ENCODE results near the gene PRKCH.

Gene PRKCH

DNA sequence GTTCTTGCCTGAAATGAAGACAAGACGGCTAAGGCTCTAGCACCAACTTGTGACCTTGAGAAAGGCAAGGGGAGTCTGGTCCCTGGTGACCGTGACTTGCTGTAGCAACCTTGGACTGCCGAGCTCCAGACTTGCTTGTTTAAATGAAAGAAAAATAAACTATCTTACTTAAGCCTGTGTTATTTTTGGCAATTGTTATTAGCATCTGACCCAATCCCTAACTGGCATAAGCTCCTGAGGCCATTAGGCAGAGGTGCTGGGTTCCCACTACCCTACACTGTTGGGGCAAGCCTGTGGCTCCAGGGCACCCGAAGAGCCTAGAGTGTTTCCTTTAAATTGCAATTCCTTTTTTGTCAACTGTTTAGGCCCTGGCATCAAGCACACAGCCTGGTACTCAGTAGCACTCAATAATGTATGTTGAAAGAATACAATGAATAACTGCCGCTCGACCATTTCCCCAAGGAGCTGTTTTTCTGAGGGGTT lies 267.1 kb downstream of the PRKCH start:
- H3K36me3 ChIP-seq (replicated peaks; ENCODE audit: low read depth, low read length): no peaks in the 10 kb centered on the region
- no peaks in the 10 kb centered on the region for H4K20me1 ChIP-seq (ENCODE audit: insufficient read depth, low read length)
- TF ChIP-seq, protein P1, sequence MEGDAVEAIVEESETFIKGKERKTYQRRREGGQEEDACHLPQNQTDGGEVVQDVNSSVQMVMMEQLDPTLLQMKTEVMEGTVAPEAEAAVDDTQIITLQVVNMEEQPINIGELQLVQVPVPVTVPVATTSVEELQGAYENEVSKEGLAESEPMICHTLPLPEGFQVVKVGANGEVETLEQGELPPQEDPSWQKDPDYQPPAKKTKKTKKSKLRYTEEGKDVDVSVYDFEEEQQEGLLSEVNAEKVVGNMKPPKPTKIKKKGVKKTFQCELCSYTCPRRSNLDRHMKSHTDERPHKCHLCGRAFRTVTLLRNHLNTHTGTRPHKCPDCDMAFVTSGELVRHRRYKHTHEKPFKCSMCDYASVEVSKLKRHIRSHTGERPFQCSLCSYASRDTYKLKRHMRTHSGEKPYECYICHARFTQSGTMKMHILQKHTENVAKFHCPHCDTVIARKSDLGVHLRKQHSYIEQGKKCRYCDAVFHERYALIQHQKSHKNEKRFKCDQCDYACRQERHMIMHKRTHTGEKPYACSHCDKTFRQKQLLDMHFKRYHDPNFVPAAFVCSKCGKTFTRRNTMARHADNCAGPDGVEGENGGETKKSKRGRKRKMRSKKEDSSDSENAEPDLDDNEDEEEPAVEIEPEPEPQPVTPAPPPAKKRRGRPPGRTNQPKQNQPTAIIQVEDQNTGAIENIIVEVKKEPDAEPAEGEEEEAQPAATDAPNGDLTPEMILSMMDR (IDR thresholded peaks at IDR 0.05; ENCODE audit: low read depth, low read length): no peak
- no peak for TF ChIP-seq EZH2phosphoT487 (IDR thresholded peaks at IDR 0.05; ENCODE audit: low read depth)
- no peak overlapping the region for H3K4me2 ChIP-seq (ENCODE audit: low read length)
- H3K79me2 ChIP-seq (ENCODE audit: low read length): no peaks in the 10 kb centered on the region
- H3K9ac ChIP-seq (ENCODE audit: low read length): no peak overlapping the region
- H2AFZ ChIP-seq (ENCODE audit: low read depth, low read length): no peak overlapping the region
- no peaks in the 10 kb centered on the region for H3K27me3 ChIP-seq (ENCODE audit: low read depth, low read length)
- H3K27ac ChIP-seq (ENCODE audit: low read length): no peak overlapping the region
- H3K4me1 ChIP-seq (ENCODE audit: low read length): no peaks in the 10 kb centered on the region
- H3K4me3 ChIP-seq (ENCODE audit: low read length): no peak overlapping the region
- no peaks in the 10 kb centered on the region for H3K9me3 ChIP-seq (ENCODE audit: insufficient read depth, low read length)

DNA sequence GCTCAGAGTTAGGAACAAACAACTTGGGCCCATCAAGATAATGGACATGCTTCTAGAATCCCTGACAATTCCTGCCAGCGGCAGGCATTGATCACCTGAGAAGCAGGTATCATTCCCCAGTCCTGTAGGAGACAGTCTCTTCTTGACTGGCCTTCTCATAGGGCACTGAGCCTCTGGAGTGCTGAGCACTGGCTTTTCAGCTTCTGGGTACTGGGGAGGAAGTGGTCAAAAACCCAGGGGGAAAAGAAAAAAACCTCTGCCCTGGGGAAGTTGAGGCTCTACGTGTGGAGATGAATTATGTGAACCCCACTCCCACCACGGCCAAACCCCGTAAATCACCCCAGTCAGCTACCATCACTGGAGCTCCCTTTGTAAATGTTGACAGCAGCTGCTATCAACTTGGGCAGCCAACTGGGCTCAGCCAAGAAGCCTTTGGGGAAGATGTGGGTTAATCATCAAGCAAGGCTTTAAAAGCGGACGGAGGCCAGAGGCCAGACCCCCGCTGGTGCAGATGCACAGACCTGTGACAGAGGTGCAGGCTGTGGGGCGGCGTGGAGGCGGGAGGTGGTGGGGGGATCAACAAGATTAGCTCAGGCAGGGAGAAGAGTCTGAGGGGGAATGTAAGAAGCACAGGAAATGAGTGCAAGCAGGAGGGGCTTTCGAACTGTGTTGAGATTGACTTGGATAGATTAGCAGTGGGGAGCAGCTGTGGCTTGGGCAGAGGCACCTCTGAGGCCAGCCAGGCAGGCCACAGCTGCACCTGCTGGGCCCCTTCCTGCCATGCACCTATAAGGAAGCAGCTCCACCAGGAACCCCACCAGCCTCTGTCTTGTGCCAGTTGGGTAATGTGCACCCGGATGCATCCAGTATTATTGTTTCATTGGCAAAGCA lies 268.6 kb downstream of the PRKCH start:
- no peak overlapping the region for H3K4me3 ChIP-seq (ENCODE audit: low read length)
- TF ChIP-seq EZH2phosphoT487 (IDR thresholded peaks at IDR 0.05; ENCODE audit: low read depth): no peak
- TF ChIP-seq, protein P1 (IDR thresholded peaks at IDR 0.05; ENCODE audit: low read depth, low read length): no peak
- no peak overlapping the region for H3K27ac ChIP-seq (ENCODE audit: low read length)
- no peaks in the 10 kb centered on the region for H3K9me3 ChIP-seq (ENCODE audit: insufficient read depth, low read length)
- H4K20me1 ChIP-seq (ENCODE audit: insufficient read depth, low read length): no peaks in the 10 kb centered on the region
- H3K4me1 ChIP-seq (ENCODE audit: low read length): peaks cover 13% of the 10 kb centered on the region
- H3K36me3 ChIP-seq (replicated peaks; ENCODE audit: low read depth, low read length): no peaks in the 10 kb centered on the region
- no peak overlapping the region for H3K4me2 ChIP-seq (ENCODE audit: low read length)
- H3K79me2 ChIP-seq (ENCODE audit: low read length): no peaks in the 10 kb centered on the region
- H3K9ac ChIP-seq (ENCODE audit: low read length): no peak overlapping the region
- H3K27me3 ChIP-seq (ENCODE audit: low read depth, low read length): no peaks in the 10 kb centered on the region
- no peak overlapping the region for H2AFZ ChIP-seq (ENCODE audit: low read depth, low read length)

DNA sequence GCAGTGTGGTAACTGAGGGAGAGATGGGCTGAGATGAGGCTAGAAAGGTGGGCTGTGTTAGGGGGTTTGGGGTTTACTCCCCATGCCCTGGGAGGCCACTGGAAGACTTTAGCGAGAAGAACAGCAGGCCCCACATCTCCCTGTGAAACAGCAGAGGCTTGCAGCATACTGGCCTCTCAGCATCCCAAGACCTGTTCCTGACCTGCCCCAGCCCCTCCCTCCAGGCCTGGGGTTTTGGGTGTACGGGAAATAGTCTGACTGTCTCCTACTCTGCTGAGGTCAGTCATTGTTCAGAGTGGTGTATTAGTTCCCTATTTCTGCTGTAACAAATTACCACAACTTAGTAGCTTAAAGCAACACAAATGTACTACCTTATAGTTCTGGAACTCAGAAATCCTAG lies 270.5 kb downstream of the PRKCH start:
- Histone ChIP-seq H3K4me2 (ENCODE audit: low read length) (no peak overlapping the region), H3K36me3 (replicated peaks; ENCODE audit: low read depth, low read length) (no peaks in the 10 kb centered on the region), H3K9me3 (ENCODE audit: insufficient read depth, low read length) (no peaks in the 10 kb centered on the region), H4K20me1 (ENCODE audit: insufficient read depth, low read length) (no peaks in the 10 kb centered on the region), H3K4me3 (ENCODE audit: low read length) (no peak overlapping the region), H3K27ac (ENCODE audit: low read length) (no peak overlapping the region), H3K4me1 (ENCODE audit: low read length) (peaks cover 15% of the 10 kb centered on the region), H3K9ac (ENCODE audit: low read length) (no peak overlapping the region), H3K79me2 (ENCODE audit: low read length) (no peaks in the 10 kb centered on the region), H2AFZ (ENCODE audit: low read depth, low read length) (no peak overlapping the region), H3K27me3 (ENCODE audit: low read depth, low read length) (no peaks in the 10 kb centered on the region)
- TF ChIP-seq, protein P1 (IDR thresholded peaks at IDR 0.05; ENCODE audit: low read depth, low read length): no peak
- TF ChIP-seq EZH2phosphoT487 (IDR thresholded peaks at IDR 0.05; ENCODE audit: low read depth): no peak

DNA sequence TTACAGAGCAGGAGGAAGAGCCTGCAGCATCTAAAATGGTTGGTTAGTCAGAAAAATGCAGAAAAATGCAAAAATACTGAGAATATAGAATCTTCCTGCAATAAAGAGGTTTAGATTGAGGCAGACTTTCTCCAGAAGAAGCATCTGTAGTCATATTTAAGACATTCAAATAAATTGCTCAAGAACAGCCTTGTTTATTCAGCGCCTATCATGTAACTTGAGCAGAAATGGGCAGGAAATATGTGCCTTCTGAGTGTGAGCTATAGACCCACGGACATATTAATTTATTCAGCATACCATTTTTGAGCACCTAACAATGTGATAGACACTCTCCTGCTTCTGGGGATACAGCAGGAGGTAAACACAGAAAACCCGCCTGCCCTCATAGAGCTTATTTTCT lies 272.0 kb downstream of the PRKCH start:
- no peak overlapping the region for H2AFZ ChIP-seq (ENCODE audit: low read depth, low read length)
- no peaks in the 10 kb centered on the region for H3K27me3 ChIP-seq (ENCODE audit: low read depth, low read length)
- TF ChIP-seq, protein P1 (IDR thresholded peaks at IDR 0.05; ENCODE audit: low read depth, low read length): no peak
- TF ChIP-seq EZH2phosphoT487 (IDR thresholded peaks at IDR 0.05; ENCODE audit: low read depth): no peak
- H3K4me2 ChIP-seq (ENCODE audit: low read length): no peak overlapping the region
- H3K9ac ChIP-seq (ENCODE audit: low read length): no peak overlapping the region
- no peaks in the 10 kb centered on the region for H3K36me3 ChIP-seq (replicated peaks; ENCODE audit: low read depth, low read length)
- H3K27ac ChIP-seq (ENCODE audit: low read length): no peak overlapping the region
- H3K79me2 ChIP-seq (ENCODE audit: low read length): no peaks in the 10 kb centered on the region
- H4K20me1 ChIP-seq (ENCODE audit: insufficient read depth, low read length): no peaks in the 10 kb centered on the region
- H3K4me1 ChIP-seq (ENCODE audit: low read length): peaks cover 15% of the 10 kb centered on the region
- no peak overlapping the region for H3K4me3 ChIP-seq (ENCODE audit: low read length)
- no peaks in the 10 kb centered on the region for H3K9me3 ChIP-seq (ENCODE audit: insufficient read depth, low read length)
